AG20443 (cell line): ENCODE measurements around the gene LTBP3.

Experiments
- DNase-seq: peaks from one replicate; pipeline ENCODE4 v3.0.0; 2012; ENCODE audit warnings: low spot score, mixed read lengths

The LTBP3 gene

DNA sequence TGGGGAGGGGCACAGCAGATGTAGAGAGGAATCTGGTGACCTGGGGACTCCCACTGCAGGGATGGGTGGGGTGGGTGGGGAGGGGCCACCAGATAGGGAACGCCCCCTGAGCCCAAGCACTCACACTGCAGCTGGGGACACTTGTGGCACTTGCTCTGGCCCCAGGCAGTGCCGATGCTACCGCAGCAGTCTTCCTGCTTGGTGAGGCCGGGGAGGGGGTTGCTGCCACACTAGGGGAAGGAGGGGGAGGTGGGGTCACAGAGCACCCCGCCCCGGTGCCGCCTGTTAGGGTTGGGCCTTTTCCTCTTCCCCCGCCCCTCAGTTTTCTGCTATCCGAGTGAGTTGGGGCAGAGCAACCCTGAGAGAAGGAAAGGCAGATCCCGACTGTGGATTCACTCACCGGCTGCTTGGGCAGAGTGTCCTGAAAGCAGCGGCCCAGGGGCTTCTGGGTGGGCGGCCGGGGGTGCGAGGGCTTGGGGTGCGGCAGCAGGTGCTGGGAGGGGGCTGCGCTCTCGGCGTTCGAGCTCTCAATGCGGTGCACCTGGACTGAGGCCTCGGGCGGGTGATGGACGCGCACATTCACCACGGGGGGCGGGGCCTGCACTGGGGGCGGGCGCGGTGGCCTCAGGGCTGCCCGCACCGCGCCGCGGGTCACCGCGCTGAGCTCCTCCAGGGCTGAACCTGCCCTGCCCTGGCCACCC is 4.7 kb downstream of the LTBP3 start:
- no peak for DNase-seq

DNA sequence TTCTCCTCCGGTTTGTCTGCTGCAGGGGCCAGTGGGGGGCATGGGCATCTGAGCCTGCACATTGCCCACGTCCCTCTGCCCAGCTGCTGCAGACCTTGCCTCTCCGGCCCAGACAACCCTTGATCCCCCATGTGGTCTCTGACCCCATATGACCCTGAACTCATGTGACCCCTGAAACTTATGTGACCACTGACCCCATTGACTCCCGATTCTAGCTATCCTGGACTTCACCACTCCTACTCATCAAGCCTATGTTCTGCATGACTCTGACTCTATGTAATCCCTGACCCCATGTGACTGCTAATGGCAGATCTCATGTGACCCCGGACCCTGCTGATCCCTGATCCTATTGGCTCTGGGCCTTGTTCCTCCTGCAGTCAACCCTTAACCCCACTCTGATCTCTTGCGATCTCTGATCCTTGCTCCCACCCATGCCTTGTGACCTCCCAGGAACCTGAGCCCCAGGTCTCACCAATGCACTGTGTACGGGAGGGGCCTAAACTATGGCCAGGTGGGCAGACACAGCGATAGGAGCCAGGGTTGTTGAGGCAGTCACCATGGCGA is 5.7 kb downstream of the LTBP3 start:
- DNase-seq: no peak

DNA sequence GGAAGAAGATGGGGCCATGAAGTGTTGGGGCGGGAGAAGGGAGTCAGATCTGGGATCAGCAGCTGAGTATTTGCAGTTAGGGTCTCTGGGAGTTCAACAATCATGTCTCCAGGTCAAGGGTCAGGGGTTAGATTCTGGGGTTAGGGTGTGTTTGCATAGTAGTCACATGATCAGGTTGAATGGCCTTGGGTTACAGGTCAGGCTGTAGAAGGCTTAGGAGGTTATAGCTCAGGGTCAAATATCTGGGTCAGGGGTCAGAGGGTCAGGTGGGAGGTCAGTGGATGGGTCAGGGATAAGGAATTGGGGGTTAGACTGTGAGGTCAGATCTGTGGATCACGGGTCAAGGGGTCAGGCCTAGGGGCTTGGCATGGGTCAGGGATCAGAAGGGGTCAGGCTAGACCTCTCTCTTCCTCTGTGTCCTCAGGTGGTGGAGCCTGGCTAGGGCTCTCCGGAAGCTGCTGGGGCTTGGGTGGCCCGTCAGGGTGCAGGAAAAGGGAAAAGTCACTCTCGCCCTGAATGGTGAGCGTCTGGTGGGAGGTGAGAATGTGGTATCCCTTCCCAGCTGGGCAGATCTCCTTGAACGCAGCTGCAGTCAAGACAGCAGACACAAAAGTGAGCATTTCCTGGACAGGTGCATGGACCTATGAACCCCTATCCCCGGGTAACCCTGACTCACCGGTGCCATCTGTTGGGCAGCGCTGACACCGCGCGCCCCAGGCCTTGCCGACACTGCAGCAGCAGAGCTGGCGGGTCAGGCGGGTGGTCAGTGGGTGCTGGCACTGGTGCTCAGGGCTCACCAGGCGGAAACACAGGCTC is 6.4 kb downstream of the LTBP3 start:
- no peak for DNase-seq

DNA sequence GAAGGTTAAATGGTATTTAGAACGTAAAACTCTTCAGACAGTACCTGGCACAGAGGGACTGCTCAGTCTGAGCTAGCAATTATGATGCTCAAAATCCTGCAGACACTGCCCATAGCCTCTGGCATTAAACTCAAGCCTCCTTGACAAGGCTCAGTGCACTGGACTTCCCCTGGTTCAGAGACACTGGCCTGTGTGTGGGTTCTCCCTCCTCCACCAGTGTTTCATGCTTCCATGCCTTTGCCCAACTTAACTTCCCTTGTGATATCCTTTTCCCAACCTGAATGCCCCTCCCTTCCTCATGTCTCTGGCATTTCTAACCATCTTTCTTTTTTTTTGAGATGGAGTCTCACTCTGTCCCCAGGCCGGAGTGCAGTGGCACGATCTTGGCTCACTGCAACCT is 9.1 kb downstream of the LTBP3 start:
- no peak for DNase-seq

DNA sequence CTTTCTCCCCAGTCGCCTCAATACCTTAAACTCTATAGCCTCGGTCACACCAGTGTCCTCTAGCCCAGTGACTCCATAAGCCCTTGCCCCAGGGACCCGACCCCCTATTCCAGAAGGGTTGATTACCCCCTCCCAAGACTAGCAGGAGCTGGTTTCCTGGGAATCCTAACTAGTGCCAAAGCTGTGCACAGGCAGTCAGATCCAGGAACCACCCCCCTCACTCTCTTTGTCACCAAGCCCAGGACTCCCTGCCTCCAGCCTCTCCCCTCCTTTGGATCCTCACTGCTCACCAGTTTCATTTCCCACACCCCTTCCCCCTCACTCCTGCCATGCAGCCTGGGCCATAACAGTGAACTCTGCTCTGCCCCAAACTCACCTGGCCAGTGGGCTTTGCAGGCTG is 9.8 kb downstream of the LTBP3 start:
- no peak for DNase-seq

GRCh38 chr11:65547446-65548125 is 10.6 kb downstream of the LTBP3 start:
- no peak for DNase-seq

GRCh38 chr11:65546217-65546958 is 11.8 kb downstream of the LTBP3 start:
- no peak for DNase-seq

GRCh38 chr11:65545853-65546216 is 12.3 kb downstream of the LTBP3 start:
- DNase-seq: no peak

DNA sequence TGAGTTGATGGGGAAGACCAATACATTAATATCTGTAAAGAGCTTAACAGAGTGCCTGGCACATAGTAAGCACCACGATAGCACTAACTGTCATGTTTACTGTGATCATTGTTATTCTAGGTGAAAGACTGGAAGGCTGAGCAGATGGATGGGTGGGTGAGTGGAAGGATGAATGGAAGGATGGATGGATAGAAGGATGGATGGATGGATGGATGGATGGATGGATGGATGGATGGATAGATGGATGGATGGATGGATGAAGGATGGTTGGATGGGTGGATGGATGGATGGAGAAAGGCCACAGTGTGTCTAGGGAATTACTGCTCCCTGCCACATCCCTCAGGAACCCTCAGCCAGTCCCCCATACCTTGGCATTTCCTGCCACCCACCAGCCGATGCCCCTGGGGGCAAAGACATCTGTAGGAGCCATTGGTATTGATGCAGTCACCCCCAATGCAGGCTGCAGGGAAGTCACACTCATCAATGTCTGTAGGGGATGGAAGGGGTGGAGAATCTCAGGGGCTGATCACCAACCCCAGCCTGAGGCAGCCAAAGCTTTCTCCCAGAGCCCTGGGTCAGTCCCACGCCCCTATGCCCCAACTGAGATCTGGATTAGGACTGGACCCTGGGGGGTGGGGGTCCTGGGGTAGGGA is 15.3 kb downstream of the LTBP3 start:
- DNase-seq: no peak

- no peak for DNase-seq
Observed at GRCh38 chr11:65541093-65541982, 16.8 kb downstream of the LTBP3 start.

- DNase-seq: peak; percentile 98
Observed at GRCh38 chr11:65540290-65541092, 17.7 kb downstream of the LTBP3 start.

DNA sequence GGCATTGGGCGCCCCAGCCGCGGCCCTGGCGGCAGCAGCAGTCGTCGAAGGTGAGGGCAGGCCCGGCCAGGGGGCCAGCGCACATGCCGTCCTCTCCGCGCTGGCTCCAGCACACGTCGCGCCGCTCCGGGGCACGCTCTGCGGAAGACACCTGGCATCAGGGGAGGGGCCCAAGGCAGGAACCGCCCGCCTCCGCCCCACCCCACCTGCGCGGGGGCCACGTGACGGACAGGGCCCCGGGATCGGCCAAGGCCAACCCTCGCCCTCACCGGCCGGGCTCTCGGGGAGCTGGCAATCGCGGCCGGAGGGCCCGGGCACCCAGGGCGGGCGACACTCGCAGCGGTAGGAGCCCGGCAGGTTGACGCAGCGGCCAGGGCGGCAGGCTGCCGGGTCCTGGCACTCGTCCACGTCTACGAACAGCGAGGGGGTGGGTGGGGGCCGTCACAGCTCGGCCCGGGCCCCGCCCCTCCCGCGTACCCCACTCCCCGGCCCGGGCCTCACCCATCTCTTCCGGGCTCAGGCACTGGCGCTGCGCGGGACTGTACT is 18.3 kb downstream of the LTBP3 start:
- DNase-seq: no peak

GRCh38 chr11:65538915-65539743 is 19.0 kb downstream of the LTBP3 start:
- DNase-seq: no peak

DNA sequence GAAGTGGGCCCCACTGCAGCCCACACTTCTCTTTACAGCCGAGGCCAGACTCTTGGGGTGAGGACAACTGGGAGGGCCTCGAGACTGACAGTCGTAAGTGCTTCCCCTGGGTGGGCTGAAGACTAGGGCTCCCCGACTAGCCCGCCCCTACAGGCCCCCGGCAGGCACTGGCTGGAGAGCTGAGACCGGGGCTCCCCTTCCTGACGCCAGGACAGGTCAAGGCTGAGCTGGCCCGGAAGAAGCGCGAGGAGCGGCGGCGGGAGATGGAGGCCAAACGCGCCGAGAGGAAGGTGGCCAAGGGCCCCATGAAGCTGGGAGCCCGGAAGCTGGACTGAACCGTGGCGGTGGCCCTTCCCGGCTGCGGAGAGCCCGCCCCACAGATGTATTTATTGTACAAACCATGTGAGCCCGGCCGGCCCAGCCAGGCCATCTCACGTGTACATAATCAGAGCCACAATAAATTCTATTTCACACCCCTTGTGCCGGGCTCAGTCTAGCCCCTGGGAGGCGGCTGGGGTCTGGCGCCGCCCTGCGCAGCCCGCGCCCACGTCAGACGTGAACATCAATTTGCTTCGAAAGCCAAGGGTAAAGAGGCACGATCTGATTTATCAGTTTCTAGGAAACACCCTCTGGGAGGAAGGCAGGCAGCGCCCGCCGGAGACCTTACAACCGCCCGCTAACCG is 19.8 kb downstream of the LTBP3 start:
- DNase-seq: no peak

DNA sequence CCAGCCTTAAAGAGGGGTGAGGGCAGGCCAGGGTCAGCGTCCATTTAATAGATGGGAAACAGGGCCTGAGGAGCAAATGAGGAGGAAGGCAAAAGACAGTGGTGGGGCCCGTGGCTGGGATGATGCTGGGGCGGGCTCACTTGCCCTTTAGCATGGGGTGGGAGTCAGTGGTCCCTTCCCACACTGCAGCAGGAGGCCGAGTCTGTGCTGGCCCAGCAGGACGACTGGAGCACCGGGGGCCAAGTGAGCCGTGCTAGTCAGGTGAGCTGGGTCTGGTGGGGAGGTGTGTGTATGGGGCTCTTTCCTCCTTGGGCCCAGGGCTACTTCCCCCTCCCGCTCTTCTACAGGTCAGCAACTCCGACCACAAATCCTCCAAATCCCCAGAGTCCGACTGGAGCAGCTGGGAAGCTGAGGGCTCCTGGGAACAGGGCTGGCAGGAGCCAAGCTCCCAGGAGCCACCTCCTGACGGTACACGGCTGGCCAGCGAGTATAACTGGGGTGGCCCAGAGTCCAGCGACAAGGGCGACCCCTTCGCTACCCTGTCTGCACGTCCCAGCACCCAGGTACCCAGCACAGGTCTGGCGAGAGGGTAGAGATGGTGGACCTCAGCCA is 20.4 kb downstream of the LTBP3 start:
- no peak for DNase-seq

- no peak for DNase-seq
Observed at GRCh38 chr11:65537296-65537597, 20.9 kb downstream of the LTBP3 start.
